Ramos (cell line): ENCODE results near the gene SAMD8.

Experiments used
- in situ Hi-C: fragments of 300-500 bp; cut with MboI; formaldehyde crosslinking; loops from one replicate; pipeline ENCODE4 v1.14.3; 2022; ENCODE audit warnings: low sequenced_read_pairs; ENCODE audit not compliant: unreplicated experiment

The SAMD8 gene

DNA sequence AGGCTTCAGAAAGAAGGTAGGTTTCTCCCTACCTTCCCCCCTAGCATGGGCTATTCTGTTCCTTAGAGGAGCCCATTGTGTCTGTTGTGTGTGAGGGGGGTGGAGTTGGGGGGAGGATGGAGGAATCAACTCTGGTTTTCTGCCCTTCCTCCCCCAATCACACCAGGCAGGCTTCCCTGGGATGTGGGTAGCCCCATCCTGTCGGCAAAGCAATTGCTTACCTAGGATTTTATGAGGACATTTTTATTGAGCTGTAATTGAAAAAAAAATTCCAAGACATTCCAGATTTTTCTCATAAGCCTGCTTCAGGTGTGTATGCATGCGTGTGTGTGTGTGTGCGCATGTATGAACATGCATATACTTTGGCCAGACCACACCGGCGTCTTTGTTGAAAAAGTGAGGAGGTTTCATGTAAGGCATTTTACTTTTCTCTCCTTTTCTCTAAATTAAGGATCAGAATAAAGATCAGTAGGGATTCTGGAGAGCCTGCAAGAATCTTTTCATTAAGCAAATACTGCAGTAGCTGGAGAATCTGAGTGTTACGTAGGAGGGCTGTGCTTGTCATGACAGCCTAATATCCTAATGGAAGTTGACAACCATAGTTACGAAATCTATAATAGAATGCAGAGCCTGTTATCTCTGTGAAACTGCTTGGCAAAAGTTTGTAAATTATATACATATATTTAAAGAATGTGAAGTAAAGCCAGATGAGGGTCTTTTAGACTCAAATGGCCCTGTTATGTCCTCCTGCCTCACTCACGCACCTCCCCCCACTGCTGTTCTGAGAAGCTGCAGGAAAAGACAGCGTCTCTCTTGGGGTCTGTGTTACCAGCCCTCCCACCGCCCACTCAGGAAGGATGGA lies 27.3 kb upstream of the SAMD8 start:
- in situ Hi-C loops, result no loop called here

DNA sequence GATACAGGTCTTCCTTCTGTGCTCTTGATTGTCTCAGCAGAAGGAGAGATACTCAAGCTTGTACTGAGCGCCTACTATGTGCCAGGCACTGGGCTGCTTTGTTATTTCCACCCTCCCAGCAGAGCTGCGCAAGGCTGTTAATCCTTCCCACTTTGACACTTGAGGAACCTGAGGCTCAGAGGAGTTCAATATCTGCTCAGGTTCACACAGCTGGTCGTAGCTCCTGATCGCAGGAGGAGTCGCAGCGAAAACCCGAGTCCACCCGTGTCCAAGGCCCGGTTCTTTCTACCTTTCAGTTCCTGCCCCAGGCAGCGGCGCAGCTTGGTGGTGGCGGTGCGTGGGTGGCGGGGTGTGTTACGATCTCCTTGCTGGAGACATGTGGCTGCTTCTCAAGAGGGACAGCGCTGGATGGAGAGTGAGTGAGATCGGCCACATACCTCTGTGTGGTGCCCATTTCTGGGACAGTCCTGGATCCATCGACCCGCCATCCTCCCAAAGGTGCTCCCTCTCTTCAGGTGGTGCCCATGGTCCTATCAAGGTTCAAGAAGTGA lies 26.5 kb upstream of the SAMD8 start:
- in situ Hi-C loops, result no loop called here

DNA sequence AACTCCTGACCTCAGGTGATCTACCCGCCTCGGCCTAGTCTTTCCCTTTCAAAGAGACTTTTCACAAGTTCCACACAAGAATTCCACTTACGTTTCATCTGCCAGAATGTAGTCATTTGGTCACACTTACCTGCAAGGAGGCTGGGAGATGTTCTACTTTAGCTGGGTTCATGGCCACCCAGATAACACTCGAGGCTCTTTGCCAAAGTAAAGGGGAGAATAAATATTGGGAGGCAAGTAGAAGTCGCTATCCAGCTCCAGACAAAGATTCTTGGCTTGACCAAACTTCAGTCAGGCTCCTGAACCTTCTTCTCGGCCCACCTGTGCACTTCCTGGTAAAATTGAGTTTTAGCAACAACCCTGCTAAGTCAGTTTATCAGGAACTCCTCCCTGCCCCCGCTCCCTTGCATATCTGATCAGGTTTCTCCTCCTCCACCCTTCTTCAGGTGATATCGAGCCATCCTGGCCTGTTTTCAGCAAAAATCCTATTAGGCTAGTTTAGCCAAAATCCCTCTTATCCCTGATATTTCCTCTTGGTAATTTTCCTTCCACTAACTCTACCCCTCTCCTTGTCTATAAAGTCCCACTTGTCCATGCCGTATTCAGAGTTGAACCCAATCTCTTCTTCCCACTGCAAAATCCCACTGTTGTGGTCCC lies 25.1 kb upstream of the SAMD8 start:
- in situ Hi-C loops, result no loop called here

DNA sequence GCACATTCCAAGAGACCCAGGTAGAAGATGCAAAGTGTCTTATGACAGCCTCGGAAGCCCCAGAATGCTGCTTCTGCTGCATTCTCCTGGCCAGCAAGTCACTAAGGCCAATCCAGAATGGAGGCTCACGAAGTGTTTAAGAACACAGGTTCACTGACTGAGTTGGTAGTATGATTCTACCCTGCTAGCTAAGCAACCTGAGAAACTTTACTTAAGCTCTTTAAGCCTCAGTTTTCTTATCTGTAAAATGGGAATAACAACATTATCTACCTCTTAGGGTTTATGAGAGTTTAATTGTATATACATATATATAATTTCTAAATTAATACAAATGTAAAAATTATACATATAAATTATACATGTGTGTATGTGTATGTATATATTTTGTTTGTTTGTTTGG lies 22.8 kb upstream of the SAMD8 start:
- in situ Hi-C loops, result no loop called here

DNA sequence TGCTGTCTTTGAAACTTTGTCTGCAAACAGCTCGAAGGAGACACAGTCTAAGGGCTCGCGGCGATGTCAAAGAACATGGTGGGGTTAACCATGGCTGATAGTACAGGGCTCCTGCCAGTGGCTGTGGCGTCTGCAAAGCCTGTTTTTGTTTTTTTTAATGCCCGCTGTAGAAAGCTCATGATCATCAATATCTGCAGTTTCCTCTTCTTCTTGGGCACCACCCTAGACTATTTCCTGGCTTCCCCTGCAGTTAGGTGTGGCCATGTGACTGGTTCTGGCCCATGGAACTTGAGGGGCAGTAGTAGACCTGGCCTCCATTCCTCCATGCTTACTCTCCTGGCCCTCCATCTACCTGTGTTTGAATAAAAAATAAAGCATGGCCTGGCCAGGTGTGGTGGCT lies 21.8 kb upstream of the SAMD8 start:
- in situ Hi-C loops, result no loop called here

DNA sequence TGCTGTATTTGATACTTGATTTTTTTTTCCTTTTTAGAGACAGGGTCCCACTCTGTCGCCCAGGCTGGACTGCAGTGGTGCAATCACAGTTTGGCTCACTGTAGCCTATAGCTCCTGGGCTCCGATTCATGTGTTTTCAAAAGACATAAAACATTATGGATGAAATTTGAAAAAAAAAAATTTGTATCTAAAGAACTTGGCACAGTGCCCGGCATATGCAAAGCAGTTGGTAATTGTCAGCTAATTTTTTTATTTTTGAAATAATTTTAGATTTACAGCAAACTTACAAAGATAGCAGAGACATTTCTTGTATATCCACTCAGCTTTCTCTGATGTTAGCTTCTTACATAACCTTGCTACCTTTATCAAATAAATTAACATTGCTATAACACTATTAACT lies 20.3 kb upstream of the SAMD8 start:
- in situ Hi-C loops, result no loop called here

DNA sequence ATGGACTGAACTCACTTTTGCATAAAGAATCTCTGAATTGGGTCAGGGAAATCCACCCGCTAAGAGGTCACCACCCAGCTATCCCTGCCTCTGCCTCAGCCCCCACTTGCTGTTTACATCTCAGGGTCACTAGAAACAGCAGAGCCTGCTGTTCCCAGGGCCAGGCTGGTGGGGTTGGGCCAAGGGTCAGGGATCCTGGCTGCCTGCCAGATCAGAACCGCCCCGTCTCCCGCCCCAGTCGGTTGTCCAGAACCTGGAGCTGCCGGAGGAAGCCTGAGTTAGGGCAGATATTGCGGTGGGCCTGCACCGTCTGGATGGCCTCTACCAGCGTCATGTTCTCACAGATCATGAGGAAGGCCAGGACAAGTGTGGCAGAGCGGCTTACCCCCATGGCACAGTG lies 17.0 kb upstream of the SAMD8 start:
- in situ Hi-C loops, result no loop called here

DNA sequence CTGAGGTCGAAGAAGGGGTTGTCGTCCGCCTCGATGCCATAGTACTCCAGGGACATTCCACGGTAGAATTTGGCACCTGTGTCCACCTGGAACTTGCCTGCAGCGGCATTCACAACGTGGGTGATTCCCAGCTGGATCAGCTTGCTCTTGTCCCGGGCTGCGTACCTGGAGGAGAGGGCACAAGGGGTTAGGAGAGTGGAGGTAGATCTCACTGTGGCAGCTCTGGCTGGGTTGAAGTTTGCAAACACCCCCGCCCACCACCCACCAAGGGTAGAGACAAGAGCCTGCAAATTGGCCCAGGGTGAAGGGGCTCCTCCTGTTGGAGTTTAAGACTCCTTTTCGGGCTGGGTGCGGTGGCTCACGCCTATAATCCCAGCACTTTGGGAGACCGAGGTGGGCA lies 15.8 kb upstream of the SAMD8 start:
- in situ Hi-C loops, result loop anchor here (5.0 kb wide), 1 partner anchor 828 kb away; no protein-coding TSS in a partner anchor

DNA sequence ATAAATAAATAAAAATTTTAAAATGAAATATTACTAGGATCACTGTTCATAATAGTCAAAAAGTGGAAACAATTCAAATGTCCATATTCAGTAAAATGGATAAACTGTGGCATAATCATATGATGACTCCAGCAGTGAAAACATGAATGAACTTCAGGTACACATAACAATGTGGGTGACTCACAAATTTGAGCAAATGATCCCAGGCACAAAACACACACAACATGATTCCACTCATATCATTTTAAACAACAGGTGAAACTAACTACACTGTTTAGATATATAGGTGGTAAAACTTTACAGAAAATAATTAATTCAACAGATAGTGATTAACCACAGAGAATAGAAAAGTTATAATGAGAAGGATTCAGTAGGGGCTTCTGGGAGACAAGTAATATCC lies 14.7 kb upstream of the SAMD8 start:
- in situ Hi-C loops, result loop anchor here (5.0 kb wide), 1 partner anchor 829 kb away; no protein-coding TSS in a partner anchor

DNA sequence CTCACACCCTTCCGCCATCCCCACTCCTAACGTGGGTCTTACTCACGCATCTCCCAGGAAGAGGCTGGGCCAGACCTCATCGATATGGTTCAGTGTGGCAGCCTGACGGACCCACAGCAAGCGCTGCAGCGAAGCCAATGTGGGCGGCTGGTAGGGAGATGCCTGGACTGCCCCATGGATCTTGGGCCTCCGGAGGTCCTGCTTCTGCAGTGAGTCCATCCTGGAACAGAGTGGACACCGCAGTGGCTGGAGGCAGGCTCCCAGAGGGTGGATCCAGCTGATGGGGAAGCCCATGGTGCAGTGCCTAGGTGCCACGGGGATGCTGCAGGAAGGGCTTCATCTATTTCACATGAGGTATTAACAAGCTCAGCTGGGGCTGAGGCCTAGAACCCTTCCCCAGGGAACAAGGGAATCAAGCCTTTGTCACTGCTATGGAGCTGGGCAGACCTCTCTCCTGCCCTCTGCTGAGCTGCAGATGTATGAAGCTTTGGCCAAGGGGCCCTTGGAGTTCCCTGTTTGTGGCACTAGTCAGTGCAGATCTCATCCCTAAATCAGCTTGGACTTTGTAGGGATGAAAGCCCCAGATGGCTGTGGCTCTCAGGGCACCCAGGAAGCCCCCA lies 13.7 kb upstream of the SAMD8 start:
- in situ Hi-C loops, result loop anchor here (5.0 kb wide), 1 partner anchor 830 kb away; no protein-coding TSS in a partner anchor

DNA sequence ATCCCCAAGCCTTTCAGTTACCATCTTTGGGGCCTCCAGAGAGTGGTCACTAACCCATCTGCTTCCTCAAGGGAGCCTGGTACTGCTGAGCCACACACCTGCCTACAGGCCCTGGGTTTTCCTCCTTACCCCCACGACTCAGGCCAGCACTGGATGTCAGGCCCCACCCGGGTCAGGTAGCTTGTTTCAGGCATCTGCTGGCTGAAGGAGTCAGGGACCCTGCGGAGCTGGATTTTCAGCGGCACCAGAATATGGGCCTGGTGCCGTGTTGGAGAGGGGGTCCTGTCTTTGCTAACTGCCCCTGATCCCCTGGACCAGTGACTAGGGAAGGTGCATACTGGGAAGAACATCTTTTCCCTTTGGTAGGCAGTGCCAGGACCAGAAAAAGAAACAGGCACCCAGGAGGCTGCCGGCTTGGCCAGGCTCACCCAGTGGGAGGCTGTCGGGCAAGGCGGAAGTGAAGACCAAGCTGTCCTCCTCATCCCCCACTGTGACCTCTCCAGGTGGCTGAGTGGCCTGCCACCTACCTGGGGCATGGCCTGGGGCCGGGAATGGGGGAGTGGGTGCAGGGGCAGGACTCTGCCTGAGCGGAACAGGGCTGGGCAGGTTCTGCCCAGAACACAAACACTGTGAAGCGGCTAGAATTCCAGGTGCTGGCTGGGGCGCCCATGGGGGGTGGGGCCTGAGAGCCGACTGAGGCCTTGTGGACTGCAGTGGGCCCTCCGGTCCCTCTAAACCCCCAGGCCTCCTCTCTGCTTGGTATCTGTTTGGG lies 12.4 kb upstream of the SAMD8 start:
- in situ Hi-C loops, result loop anchor here (5.0 kb wide), 1 partner anchor 832 kb away; no protein-coding TSS in a partner anchor

DNA sequence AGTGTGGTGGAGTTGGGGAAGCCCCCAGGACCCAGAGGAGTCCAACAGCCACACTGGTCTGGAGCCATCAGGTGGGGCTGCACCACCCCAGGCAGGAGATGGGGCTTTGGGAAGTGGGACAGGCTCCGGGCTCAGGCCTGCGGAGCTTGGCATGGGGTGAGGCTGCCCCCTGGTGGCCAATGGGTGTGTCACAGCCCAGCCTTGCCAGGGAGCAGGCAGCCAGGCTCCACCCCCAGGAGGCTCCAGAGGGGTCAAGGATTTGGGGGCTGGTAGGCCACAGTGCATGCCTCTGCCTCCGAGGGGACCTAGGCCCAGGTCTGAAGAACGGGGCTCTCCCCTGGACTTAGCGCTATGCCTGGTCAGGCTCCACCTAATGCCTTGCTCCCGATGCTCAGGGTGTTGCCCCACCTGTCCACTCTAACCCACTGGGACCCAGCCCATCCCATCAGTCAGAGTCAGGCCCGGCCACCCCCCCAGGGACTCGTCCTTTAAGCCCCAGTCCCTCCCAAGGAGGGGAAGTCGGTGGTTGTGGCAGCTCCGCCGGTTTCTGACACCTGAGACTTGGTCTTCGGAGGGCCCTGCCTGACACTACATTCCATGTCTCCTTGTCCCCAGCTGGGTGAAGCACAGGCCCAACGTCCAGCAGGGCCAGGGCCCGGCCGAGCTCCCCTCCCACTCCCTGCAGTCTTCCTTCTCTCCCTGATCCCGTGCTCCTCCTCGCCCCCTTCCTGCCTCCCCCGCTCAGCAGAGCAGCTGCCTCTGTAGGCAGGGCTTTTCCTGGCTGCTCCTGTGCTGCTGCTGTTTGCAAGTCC lies 11.3 kb upstream of the SAMD8 start:
- in situ Hi-C loops, result loop anchor here (5.0 kb wide), 1 partner anchor 833 kb away; no protein-coding TSS in a partner anchor

DNA sequence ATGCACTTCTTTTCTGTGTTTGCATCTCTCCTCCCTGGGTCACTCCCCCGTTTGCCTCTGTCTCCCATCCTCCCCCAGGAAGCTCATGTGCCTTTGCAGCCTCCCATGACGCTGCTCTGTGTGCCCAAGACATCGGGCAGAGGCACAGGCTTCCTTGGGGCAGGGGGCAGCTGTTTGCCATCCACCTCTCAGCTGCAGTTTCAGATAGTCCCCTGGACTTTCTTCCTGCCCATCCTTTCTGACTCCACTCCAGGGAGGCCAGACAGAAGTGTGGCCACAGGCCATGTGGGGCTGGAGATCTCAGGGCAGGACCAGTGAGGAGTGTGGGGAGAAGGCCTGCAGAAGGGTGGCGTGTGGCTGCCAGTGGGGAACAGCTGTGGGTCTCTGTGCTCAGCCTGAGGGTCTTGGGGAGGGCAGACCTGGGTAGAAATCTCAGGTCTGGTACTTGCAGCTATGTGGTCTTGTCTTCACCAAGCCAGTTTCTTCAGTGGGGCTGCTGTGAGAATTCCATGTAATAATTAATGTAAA lies 10.6 kb upstream of the SAMD8 start:
- in situ Hi-C loops, result no loop called here

DNA sequence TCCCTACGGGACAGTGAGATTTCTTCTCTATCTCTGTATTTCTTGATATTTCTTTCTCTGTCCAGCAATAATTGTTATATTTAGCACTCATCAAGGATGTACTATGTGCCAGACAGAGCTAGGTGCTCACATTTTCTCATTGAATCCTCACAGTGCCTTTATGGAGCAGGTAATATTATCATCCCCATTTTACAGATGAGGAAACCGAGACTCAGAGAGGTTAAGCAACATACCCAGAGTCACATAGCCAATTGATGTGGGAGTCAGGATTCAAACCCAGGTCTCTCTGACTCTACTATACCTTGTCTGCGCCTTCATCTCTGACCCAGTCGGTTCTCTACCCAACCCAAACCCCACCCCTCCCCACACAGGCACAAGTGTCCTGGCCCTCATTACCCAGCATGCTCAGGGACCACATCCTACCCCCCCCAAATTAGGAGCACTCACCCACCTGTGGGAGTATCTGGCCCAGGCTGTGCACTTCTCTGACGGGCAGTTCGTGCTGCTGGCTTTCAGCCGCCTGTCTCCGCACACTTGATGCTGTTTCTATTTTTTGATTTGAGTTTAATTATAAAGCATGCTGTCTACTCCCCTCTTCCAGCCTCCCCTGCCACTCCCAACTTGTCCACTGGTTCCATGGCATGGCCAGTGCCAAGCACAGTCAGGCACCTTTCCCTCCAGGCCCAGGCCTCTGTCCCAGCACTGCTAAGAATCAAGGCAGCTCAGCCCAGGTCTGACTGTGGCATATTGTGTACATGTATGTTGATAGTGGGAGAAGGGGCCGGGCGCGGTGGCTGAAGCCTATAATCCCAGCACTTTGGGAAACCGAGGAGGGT lies 9.8 kb upstream of the SAMD8 start:
- in situ Hi-C loops, result no loop called here

DNA sequence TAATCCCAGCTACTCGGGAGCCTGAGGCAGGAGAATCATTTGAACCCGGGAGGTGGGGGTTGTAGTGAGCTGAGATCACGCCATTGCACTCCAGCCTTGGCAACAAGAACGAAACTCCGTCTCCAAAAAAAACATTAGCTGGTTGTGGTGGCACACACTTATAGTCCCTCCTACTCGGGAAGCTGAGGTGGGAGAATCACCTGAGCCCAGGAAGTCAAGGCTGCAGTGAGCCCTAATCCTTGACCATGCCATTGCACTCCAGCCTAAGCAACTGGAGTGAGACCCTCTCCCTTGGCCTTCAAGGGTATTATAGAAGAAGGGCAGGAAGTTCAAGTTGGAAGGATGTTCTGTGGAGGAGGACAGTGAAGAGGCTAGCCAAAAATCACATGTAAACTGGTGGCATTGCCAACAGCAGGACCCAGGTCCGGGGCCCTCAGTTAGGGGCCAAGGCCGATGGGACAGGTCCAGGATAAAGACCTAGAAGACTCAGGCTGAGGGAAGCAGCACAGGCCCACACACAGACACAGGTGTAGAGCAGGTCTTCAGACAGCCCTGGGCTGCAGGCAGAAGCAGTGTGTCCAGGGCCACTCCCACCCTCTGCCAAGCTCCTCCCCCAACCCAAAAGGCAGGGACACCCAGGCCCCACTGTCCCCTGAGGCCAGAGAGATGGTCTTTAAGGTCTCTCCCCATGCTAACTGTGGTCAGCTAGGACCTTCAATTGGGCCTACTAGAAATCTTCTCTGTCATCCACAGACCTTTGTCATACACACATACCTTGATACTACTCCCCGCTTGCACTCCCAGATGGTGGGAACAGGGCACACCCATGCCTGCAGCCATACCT lies 8.4 kb upstream of the SAMD8 start:
- in situ Hi-C loops, result no loop called here

DNA sequence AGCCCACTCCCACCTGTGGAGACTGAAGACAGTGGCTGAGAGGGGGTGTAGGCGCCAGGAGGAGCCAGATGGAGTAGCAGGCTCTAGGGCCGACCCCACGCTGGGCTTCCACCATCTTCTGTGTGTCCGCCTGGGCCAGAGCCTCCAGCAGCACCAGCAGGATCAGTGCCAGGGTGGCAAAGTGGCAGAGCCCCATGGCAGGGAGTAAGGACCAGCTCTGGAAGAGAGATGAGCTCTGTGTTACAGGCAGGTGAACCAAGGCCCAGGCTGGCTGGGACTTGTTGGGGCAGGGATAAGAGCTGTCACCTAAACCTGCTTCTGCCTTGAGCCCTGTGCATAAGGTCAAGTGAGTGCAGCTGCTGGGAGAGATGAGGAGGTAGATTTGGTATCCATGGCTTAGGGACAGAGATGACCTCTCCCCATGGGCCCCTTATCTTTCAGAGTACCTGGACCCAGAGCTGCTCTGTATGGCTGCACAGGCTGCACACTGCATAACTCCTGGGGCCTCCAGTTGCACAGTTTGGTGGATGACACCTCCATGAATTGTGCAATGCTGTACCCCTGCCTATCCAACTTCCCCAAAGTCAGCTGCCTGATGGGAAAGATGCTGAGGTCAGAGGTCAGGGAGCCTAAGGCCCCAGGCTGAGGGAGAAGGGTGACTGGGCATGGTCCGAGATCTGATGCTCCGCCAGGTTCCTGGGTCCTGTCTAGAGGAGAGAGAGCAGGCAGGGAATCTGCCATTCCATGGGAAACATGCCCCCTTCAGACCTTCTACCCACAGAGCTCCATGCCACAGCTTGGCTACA lies 7.4 kb upstream of the SAMD8 start:
- in situ Hi-C loops, result no loop called here
